ENCODE measurements around the gene BATF3.

- TF ChIP-seq CTCF (IDR thresholded peaks at IDR 0.05), result no peak
- no peak for TF ChIP-seq USF2 (IDR thresholded peaks at IDR 0.05; ENCODE audit: borderline replicate concordance, low read depth, low read length)
- no peak for TF ChIP-seq FOXJ3 (CRISPR knock-in tag; IDR thresholded peaks at IDR 0.05)
- no peak for TF ChIP-seq EP300 (IDR thresholded peaks at IDR 0.05; ENCODE audit: borderline replicate concordance in 1 of 2, low read depth in 1 of 2, low read length in 1 of 2)
- TF ChIP-seq USF1 (IDR thresholded peaks at IDR 0.05; ENCODE audit: borderline replicate concordance, low read depth), result no peak
- TF ChIP-seq RAD21 (IDR thresholded peaks at IDR 0.05; ENCODE audit: low read length), result no peak
- no peak for TF ChIP-seq POLR2AphosphoS5 (IDR thresholded peaks at IDR 0.05; ENCODE audit: low read depth, low read length)
- TF ChIP-seq ELF1 (IDR thresholded peaks at IDR 0.05), result no peak
Observed at GRCh38 chr1:212645546-212646543, 53.8 kb downstream of the BATF3 start.
